HG02678 (cell line): ENCODE results near the gene NPC2.
"Not testable (repeated sequence)": the region's sequence is repeated elsewhere in the genome, so short reads cannot be mapped to it uniquely, and the experiment has no call there.

ENCODE experiments used
- ATAC-seq: cut with Tn5 transposase; IDR thresholded peaks from one replicate; pipeline ENCODE4 v1.9.1; 2021; ENCODE audit warnings: mild to moderate bottlenecking, moderate library complexity; ENCODE audit not compliant: unreplicated experiment

NPC2 gene

GRCh38 chr14:74492776-74493342 is at the start of gene NPC2:
Gene NPC2, minus strand, starts transcription at chr14:74493305. Its CDS starts 31 bp downstream, at chr14:74493274.
- peak; percentile 5 for ATAC-seq

GRCh38 chr14:74542056-74542685 is 49.1 kb upstream of the NPC2 start:
- no peak for ATAC-seq

GRCh38 chr14:74541225-74541624 is 48.1 kb upstream of the NPC2 start:
- no peak for ATAC-seq

GRCh38 chr14:74539503-74539902 is 46.4 kb upstream of the NPC2 start:
- ATAC-seq, result no peak

GRCh38 chr14:74538411-74539391 is 45.6 kb upstream of the NPC2 start:
- ATAC-seq, result no peak

GRCh38 chr14:74536336-74536735 is 43.2 kb upstream of the NPC2 start:
- not testable (repeated sequence) for ATAC-seq

- no peak for ATAC-seq
Observed at GRCh38 chr14:74535756-74536325, 42.7 kb upstream of the NPC2 start.

- ATAC-seq, result no peak
Observed at GRCh38 chr14:74533576-74533975, 40.5 kb upstream of the NPC2 start.

GRCh38 chr14:74532246-74532645 is 39.1 kb upstream of the NPC2 start:
- no peak for ATAC-seq

GRCh38 chr14:74531467-74531866 is 38.4 kb upstream of the NPC2 start:
- ATAC-seq, result no peak

GRCh38 chr14:74531006-74531405 is 37.9 kb upstream of the NPC2 start:
- no peak for ATAC-seq

GRCh38 chr14:74528886-74529285 is 35.8 kb upstream of the NPC2 start:
- no peak for ATAC-seq

GRCh38 chr14:74528406-74528805 is 35.3 kb upstream of the NPC2 start:
- no peak for ATAC-seq

GRCh38 chr14:74527736-74528280 is 34.7 kb upstream of the NPC2 start:
- no peak for ATAC-seq

GRCh38 chr14:74526854-74527585 is 33.9 kb upstream of the NPC2 start:
- ATAC-seq, result no peak

GRCh38 chr14:74525361-74525851 is 32.3 kb upstream of the NPC2 start:
- ATAC-seq, result no peak

GRCh38 chr14:74524812-74525135 is 31.7 kb upstream of the NPC2 start:
- no peak for ATAC-seq

GRCh38 chr14:74524076-74524811 is 31.1 kb upstream of the NPC2 start:
- ATAC-seq, result no peak

GRCh38 chr14:74522740-74523139 is 29.6 kb upstream of the NPC2 start:
- no peak for ATAC-seq

- ATAC-seq, result no peak
Observed at GRCh38 chr14:74521756-74522155, 28.7 kb upstream of the NPC2 start.
